GM12865 (cell line): ENCODE results near the gene ADH1B.
"Not testable (repeated sequence)": the region's sequence is repeated elsewhere in the genome, so short reads cannot be mapped to it uniquely, and the experiment has no call there.

Experiments used
- DNase-seq: peaks from one replicate; pipeline ENCODE4 v3.0.0; 2010; ENCODE audit warnings: low read depth
- H3K4me3 ChIP-seq: 2 replicates; pipeline ENCODE4 v1.5.1; 2011; ENCODE audit warnings: mild to moderate bottlenecking, low read depth, low read length, control low read depth
- TF ChIP-seq, protein P1 (sequence below): IDR thresholded peaks from 2 replicates; pipeline ENCODE4 v1.5.1; 2011; ENCODE audit warnings: low read length, control low read depth, low read depth, inconsistent platforms; ENCODE audit not compliant: insufficient read depth; ENCODE audit errors: missing control alignments

The ADH1B gene

GRCh38 chr4:99321241-99322191, at the start of gene ADH1B:
TSS of gene ADH1B (minus strand) at chr4:99321401. CDS start at chr4:99321331, 70 bp downstream.
- TF ChIP-seq, protein P1, sequence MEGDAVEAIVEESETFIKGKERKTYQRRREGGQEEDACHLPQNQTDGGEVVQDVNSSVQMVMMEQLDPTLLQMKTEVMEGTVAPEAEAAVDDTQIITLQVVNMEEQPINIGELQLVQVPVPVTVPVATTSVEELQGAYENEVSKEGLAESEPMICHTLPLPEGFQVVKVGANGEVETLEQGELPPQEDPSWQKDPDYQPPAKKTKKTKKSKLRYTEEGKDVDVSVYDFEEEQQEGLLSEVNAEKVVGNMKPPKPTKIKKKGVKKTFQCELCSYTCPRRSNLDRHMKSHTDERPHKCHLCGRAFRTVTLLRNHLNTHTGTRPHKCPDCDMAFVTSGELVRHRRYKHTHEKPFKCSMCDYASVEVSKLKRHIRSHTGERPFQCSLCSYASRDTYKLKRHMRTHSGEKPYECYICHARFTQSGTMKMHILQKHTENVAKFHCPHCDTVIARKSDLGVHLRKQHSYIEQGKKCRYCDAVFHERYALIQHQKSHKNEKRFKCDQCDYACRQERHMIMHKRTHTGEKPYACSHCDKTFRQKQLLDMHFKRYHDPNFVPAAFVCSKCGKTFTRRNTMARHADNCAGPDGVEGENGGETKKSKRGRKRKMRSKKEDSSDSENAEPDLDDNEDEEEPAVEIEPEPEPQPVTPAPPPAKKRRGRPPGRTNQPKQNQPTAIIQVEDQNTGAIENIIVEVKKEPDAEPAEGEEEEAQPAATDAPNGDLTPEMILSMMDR, result no peak
- H3K4me3 ChIP-seq, result no peak within 1 kb of the TSS
- no peak for DNase-seq

GRCh38 chr4:99367817-99368216, 46.6 kb upstream of the ADH1B start:
- not testable (repeated sequence) for DNase-seq, H3K4me3 ChIP-seq

DNA sequence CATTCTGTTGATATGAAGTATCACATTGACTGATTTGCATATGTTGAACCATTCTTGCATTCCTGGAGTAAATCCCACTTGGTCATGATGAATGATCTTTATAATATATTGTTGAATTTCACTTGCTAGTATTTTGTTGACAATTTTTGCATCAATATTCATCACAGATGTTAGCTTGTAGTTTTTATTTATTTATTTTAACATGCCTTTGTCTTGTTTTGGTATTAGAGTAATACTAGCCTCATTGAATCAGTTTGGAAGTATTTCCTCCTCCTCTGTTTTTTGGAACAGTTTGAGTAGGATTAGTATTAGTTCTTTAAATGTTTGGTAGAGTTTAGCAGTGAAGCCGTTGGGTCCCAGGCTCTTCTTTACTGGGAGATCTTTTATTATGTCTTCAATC, 45.3 kb upstream of the ADH1B start:
- TF ChIP-seq, protein P1, result no peak
- no peak for DNase-seq
- H3K4me3 ChIP-seq, result no peak overlapping the region

DNA sequence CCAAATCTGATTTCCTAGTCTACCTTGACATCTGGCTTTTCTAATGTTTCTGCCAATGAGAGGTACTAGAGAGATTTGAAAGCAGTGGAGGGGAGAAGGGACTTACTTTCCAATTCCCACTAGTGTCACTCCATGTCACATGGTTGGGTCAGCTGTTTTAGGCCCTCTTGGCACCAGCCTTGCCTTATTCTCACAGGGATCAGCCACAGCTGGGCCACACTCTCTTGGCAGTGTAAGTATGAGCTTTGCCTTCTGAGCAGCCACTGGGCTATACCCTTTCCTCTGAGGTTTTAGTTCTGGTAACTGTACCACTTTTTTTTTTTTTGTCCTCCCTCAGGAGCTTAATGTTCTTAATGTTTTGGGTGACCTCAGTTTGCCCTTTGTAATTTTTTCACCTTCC, 41.6 kb upstream of the ADH1B start:
- no peak overlapping the region for H3K4me3 ChIP-seq
- no peak for DNase-seq
- TF ChIP-seq, protein P1, result no peak

GRCh38 chr4:99361899-99362275, 40.7 kb upstream of the ADH1B start:
- no peak overlapping the region for H3K4me3 ChIP-seq
- TF ChIP-seq, protein P1, result no peak
- no peak for DNase-seq

DNA sequence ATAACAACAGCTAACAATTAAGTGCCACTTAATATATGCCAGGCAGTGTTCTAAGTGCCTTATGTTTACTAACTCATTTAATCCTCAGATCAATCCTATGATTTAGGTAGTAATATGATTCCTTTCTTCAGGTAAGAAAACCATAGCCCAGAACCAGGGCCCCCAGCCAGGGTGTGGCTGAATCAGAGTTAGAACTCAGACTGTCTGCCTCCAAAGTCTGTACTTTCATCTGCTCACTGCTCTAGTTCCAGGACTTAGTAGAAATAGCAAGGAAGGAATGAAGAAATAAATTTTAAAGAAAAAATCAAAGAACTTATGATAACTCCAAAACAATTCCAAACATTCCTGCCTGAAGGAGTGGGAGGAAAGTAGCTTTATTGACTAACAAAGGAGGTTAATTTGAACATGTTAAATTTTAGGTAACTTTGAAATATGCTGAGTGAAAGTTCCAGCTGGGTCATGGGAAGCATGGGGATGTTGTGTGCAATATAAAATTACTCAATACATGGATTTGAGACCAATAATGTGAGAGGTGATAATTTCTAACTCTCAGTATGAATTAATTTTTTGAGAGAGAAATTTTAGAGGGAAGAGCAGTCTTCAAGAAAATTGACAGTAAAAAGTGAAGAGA, 40.2 kb upstream of the ADH1B start:
- TF ChIP-seq, protein P1, result no peak

DNA sequence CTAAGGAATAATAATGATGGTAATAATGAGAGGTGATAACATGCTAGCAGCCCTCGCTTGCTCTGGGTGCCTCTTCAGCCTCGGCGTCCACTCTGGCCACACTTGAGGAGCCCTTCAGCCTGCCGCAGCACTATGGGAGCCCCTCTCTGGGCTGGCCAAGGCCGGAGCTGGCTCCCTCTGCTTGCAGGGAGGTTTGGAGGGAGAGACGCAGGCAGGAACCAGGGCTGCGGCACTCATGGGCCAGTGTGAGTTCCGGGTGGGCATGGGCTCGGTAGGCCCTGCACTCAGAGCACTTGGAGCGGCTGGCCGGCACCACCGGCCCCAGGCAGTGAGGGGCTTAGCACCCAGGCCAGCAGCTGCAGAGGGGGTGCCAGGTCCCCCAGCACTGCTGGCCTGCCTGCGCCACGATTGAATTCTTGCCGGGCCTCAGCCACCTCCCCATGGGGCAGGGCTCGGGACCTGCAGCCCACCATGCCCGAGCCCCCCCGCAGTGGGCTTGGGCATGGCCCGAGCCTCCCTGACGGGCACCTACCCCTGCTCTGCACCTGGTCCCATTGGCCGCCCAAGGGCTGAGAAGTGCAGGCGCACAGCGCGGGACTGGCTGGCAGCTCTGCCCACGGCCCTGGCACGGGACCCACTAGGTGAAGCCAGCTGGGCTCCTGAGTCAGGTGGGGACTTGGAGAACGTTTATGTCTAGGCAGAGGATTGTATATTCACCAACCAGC, 38.4 kb upstream of the ADH1B start:
- no peak overlapping the region for H3K4me3 ChIP-seq
- TF ChIP-seq, protein P1, result no peak
- DNase-seq, result no peak

More for the DNA sequence above, 40.2 kb upstream of the ADH1B start:
- no peak for DNase-seq
- H3K4me3 ChIP-seq, result no peak overlapping the region
